Colonic mucosa (tissue), 4 donors: ENCODE results near the gene TBC1D22A. TPM values are rescaled to one million over a fixed set of nuclear protein-coding genes. Genes with fewer than 3 reads are reported as not detected.

Source experiments
- DNase-seq: peaks from one replicate; pipeline ENCODE4 v3.0.0-alpha.2; 2020
- H3K27ac ChIP-seq: fragments of 200-600 bp; one replicate; pipeline ENCODE4 v1.8.0; 2021
- H3K27me3 ChIP-seq: fragments of 200-600 bp; one replicate; pipeline ENCODE4 v1.8.0; 2021
- H3K36me3 ChIP-seq: fragments of 200-600 bp; one replicate; pipeline ENCODE4 v1.8.0; 2021
- H3K4me1 ChIP-seq: fragments of 200-600 bp; one replicate; pipeline ENCODE4 v1.8.0; 2021; ENCODE audit warnings: mild to moderate bottlenecking
- H3K4me3 ChIP-seq: fragments of 200-600 bp; one replicate; pipeline ENCODE4 v1.8.0; 2021
- H3K9ac ChIP-seq, 2 donors: one replicate each; pipeline ENCODE4 v1.7.0; 2013; ENCODE audit warnings: control low read depth in 2 of 2, low read depth in 2 of 2, low read length in 2 of 2
- H3K9me3 ChIP-seq: fragments of 200-600 bp; one replicate; pipeline ENCODE4 v1.8.0; 2021
- intact Hi-C: fragments of 100-400 bp; cut with DNase I; formaldehyde crosslinking; loops from one replicate; pipeline ENCODE4 v1.14.1; 2022
- total RNA-seq, 2 donors: library from RNA; stranded (reverse); fragmentation: NEBNext Ultra II Directional in 1 of 2; extraction: Animal tissue kit (Norgen Biotek cat#: 25700) in 1 of 2; gene quantifications; one replicate each; pipeline ENCODE4 v1.2.1, GENCODE V29; 2021
- TF ChIP-seq, protein P1 (sequence below): fragments of 200-600 bp; IDR thresholded peaks from one replicate; pipeline ENCODE4 v1.8.0; 2022; ENCODE audit warnings: antibody characterized with exemption, mild to moderate bottlenecking
- donor health status: healthy.
- donor health status: DM: no; HTN: no; CAD: no.
- donor health status: DM: no; HTN: no; CAD: no.

Gene TBC1D22A
- total RNA-seq, 2 donors from 2014 or later, result 34.2 to 36.4 TPM

DNA sequence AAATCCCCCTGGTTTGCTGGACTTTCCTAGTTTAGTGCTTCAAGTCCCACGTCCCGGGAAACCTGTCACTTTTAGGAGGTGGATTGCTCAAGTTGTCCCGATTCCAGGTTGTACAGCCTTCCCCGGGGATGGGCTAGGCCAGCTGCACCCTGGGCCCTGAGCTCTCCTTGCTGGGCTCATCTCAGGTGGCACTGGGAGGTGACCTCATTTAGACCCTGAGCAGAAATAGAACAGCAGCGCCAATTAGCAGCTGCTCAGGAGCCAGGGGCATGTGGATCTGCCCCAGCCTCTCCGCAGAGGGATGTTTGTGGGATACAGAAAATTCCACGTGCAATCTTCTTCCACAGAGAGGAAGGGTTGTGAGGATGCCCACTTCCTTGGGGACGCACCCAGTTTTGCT lies 14.8 kb upstream of the TBC1D22A start:
- no peak overlapping the region for H3K27ac ChIP-seq
- no peak for DNase-seq
- H3K4me1 ChIP-seq, result peaks cover 18% of the 10 kb centered on the region
- no peaks in the 10 kb centered on the region for H3K36me3 ChIP-seq
- TF ChIP-seq, protein P1, sequence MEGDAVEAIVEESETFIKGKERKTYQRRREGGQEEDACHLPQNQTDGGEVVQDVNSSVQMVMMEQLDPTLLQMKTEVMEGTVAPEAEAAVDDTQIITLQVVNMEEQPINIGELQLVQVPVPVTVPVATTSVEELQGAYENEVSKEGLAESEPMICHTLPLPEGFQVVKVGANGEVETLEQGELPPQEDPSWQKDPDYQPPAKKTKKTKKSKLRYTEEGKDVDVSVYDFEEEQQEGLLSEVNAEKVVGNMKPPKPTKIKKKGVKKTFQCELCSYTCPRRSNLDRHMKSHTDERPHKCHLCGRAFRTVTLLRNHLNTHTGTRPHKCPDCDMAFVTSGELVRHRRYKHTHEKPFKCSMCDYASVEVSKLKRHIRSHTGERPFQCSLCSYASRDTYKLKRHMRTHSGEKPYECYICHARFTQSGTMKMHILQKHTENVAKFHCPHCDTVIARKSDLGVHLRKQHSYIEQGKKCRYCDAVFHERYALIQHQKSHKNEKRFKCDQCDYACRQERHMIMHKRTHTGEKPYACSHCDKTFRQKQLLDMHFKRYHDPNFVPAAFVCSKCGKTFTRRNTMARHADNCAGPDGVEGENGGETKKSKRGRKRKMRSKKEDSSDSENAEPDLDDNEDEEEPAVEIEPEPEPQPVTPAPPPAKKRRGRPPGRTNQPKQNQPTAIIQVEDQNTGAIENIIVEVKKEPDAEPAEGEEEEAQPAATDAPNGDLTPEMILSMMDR, result no peak
- no peaks in the 10 kb centered on the region for H3K9me3 ChIP-seq
- no peak overlapping the region for H3K9ac ChIP-seq
- no peak overlapping the region for H3K4me3 ChIP-seq
- intact Hi-C loops, result no loop called here
- H3K27me3 ChIP-seq, result no peaks in the 10 kb centered on the region

DNA sequence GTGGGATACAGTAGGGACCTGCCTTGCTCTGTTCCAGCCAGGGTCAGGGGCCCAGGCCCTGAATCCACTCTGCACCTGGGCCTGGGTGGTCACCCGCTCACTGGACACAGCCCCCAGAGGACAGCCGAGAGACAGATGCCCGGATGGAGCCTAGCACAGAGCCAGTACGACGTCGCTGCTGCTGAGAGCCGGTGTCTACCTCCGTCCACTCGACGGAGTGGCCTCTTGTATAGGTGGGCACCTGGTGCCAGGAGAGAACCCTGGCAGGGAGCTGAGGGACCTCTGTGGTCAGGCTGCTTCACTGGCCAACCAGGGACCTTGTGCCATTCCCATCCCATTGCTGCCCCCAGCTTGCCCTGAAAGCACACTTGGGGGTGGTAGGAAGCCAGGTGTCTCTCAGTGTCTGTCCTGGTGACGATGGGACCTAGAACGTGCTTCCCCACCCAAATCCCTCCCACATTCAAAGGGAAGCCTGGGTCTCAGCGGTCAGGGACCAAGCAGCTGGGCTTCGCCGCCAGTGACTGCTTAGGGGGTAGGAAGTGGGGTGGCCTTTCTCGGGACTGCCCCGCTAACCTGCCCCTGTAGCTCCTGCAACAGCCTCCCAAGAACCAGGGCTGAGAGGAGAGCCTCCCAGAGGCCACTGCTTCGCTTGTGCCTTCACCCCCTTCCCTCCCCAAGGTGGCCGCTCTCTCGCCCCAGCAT lies 14.1 kb upstream of the TBC1D22A start:
- Histone ChIP-seq H3K27ac (no peak overlapping the region), H3K9me3 (no peaks in the 10 kb centered on the region), H3K4me1 (peaks cover 18% of the 10 kb centered on the region), H3K36me3 (no peaks in the 10 kb centered on the region), H3K27me3 (no peaks in the 10 kb centered on the region), H3K4me3 (no peak overlapping the region), H3K9ac (no peak overlapping the region)
- DNase-seq, result no peak
- TF ChIP-seq, protein P1, result no peak
- intact Hi-C loops, result no loop called here

DNA sequence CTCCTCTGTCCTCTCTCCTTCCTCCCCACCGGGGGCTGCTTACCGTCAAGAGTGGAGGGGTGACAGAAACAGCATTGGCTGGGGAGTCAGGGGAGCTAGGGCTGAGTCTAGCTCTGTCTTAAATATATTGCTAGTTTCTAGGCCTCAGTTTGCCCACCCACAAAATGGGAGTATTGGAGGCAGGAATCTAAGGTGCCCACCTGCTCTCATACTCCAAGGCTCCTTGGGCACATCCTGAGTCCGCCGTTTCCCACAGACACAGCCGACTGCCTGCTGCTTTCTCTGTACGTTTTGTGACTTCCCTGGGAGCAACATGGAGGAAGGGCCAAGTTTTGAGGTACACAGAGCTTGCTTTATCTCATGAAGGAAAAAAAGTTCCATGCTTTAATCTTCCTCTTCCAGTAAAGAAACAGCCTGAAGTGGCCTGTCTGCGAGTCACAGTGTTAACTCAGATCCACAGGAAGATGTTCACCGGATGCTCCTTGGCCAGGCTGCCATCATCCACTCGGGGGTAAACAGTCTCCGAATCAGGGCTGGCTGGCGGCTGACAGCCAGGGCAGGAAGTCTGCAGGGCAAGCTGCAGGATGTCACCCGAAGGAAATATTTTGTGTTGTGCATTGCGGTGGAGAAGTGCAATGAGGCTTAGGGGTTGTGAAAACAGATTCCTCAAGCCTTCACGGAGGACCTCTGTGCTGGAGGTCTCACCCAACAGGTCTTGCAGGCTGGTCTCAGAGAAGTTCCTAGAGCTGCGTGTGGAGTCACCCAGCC lies 13.4 kb upstream of the TBC1D22A start:
- TF ChIP-seq, protein P1, result no peak
- no peak for DNase-seq
- no peak overlapping the region for H3K4me3 ChIP-seq
- H3K27me3 ChIP-seq, result no peaks in the 10 kb centered on the region
- H3K9me3 ChIP-seq, result no peaks in the 10 kb centered on the region
- intact Hi-C loops, result no loop called here
- H3K36me3 ChIP-seq, result no peaks in the 10 kb centered on the region
- H3K4me1 ChIP-seq, result peaks cover 24% of the 10 kb centered on the region
- H3K9ac ChIP-seq, result no peak overlapping the region
- peak overlapping the region; percentile 18 for H3K27ac ChIP-seq

DNA sequence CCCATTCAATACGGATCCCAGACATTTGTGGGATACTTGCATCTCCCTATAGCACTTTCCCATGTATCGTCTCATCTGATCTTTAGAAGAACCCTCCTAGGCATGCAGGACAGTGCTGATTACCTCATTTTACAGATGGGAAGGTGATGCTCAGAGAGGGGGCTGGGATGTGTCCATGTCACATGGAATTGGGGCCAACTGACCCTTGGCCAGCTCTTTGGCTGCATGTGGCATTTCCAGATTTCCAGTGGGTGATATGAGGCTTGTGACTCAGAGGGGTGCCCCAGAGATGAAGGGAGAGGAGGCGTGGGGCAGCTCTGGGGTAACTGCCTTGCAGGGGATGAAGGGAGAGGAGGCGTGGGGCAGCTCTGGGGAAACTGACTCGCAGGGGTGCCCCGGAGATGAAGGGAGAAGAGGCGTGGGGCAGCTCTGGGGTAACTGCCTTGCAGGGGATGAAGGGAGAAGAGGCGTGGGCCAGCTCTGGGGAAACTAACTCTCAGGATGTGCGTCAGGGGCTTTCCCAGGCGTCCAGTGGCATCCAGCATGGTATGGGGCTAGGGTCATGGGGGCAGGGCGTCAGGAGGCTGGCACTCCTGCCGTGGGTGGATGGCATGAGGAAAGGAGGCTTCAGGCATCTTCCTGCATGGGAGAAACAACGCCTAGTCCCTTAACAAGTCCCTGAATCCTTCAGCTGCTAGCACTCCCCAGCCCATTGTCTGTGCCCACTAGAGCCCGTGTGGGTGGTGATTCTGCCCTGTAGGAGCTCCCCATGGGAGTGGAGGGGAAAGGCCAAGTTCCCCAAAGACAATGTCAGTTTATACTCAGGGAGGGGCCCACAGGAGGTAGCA lies 12.5 kb upstream of the TBC1D22A start:
- peak overlapping the region; percentile 42 for H3K27ac ChIP-seq
- peak overlapping the region in 1 of 2 donors; percentile 63 for H3K9ac ChIP-seq
- no peak overlapping the region for H3K4me3 ChIP-seq
- H3K4me1 ChIP-seq, result peaks cover 21% of the 10 kb centered on the region
- intact Hi-C loops, result no loop called here
- TF ChIP-seq, protein P1, result no peak
- no peaks in the 10 kb centered on the region for H3K36me3 ChIP-seq
- no peak for DNase-seq
- no peaks in the 10 kb centered on the region for H3K27me3 ChIP-seq
- H3K9me3 ChIP-seq, result no peaks in the 10 kb centered on the region

DNA sequence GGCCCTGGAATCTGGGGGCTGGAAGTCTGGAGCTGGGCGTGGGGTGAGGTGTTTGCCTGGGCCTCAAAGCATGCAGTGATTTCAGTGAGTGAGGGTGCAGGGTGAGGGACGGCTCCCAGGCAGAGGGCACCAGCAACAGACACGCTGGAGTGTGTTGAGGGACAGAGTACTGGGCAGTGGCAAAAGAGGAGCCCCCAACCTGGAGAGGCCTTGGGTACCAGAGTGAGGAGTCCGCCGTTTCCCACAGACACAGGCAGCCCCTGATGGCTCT lies 12.0 kb upstream of the TBC1D22A start:
- no peak for DNase-seq
- peaks cover 21% of the 10 kb centered on the region for H3K4me1 ChIP-seq
- intact Hi-C loops, result no loop called here
- no peaks in the 10 kb centered on the region for H3K36me3 ChIP-seq
- peak overlapping the region in 1 of 2 donors; percentile 63 for H3K9ac ChIP-seq
- no peak overlapping the region for H3K4me3 ChIP-seq
- no peaks in the 10 kb centered on the region for H3K9me3 ChIP-seq
- TF ChIP-seq, protein P1, result no peak
- no peaks in the 10 kb centered on the region for H3K27me3 ChIP-seq
- peak overlapping the region; percentile 42 for H3K27ac ChIP-seq
